ENCODE results near the gene LBR.

- no peak for TF ChIP-seq CTCF (conservative IDR thresholded peaks at IDR 0.05; ENCODE audit: low read depth, low read length)
- TF ChIP-seq POLR2A (IDR thresholded peaks at IDR 0.05; ENCODE audit: low read depth, low read length): no peak
- no peak for TF ChIP-seq MAFK (IDR thresholded peaks at IDR 0.05; ENCODE audit: low read depth, low read length)
Observed at GRCh38 chr1:225374996-225375395, 52.8 kb downstream of the LBR start.

All from IMR-90 (cell line).